HepG2 (cell line): Measurements from ENCODE around the gene SLC17A8. TPM values are rescaled to one million over a fixed set of nuclear protein-coding genes. Genes with fewer than 3 reads are reported as not detected.

Source experiments
- ATAC-seq: fragments of 200-7000 bp; cut with Tn5 transposase; 3 replicates; pipeline ENCODE4 v1.9.1; 2020; ENCODE audit warnings: mild to moderate bottlenecking, moderate library complexity
- BruUV-seq: library from RNA; stranded (reverse); fragments of 400-500 nt; replicated peaks from 2 replicates; lab custom pipeline; 2021; lab: Mats Ljungman, UMichigan
- CTCF ChIA-PET: fragments of 300-600 bp; formaldehyde crosslinking; extraction: SDS; loops from one replicate; lab custom pipeline; 2021; ENCODE audit warnings: low total read pairs, inconsistent platforms, low intra/inter-chr PET ratio; lab: Yijun Ruan, JAX
- POLR2A ChIA-PET: fragments of 350-600 bp; sonication (Branson Sonifier 250); formaldehyde crosslinking; loops from one replicate; lab custom pipeline; 2020; ENCODE audit warnings: antibody characterized with exemption, inconsistent platforms; lab: Yijun Ruan, JAX
- DNase-seq: peaks from one replicate; pipeline ENCODE4 v3.0.0-alpha.2; 2015; ENCODE audit warnings: low spot score
- FAIRE-seq: peaks from 3 replicates; lab custom pipeline; 2011; peaks lifted over from hg19 to GRCh38; lab: Jason Lieb, UNC
- H2AFZ ChIP-seq: one replicate; pipeline ENCODE4 v1.6.1; 2011; ENCODE audit warnings: low read length, inconsistent platforms
- H3K27ac ChIP-seq: fragments of 300-600 bp; 3 replicates; pipeline ENCODE4 v1.8.0; 2011; ENCODE audit warnings: mixed run types, mild to moderate bottlenecking, mixed read lengths, low read length, inconsistent platforms; ENCODE audit not compliant: insufficient read depth; ENCODE audit errors: extremely low read length
- H3K27me3 ChIP-seq, 2 experiments: fragments of 200-600 bp in 1 of 2; 2 replicates in 1 of 2; 3 replicates in 1 of 2; pipeline versions ENCODE4 v1.6.0 to v1.8.0; 2011; ENCODE audit warnings: low read length in 2 of 2, mild to moderate bottlenecking in 2 of 2, moderate library complexity in 2 of 2, inconsistent platforms in 1 of 2; ENCODE audit not compliant: insufficient read depth in 2 of 2, control insufficient read depth in 1 of 2
- H3K36me3 ChIP-seq, 2 experiments: fragments of 200-600 bp in 1 of 2; replicated peaks in 1 of 2; 2 replicates in 1 of 2; 3 replicates in 1 of 2; pipeline versions ENCODE4 v1.5.1 to v1.8.0; 2011; ENCODE audit warnings: low read length in 2 of 2, inconsistent platforms in 1 of 2; ENCODE audit not compliant: insufficient read depth in 2 of 2, control insufficient read depth in 1 of 2
- H3K4me1 ChIP-seq: 2 replicates; pipeline ENCODE4 v1.5.1; 2012; ENCODE audit warnings: low read length, inconsistent platforms; ENCODE audit not compliant: insufficient read depth
- H3K4me2 ChIP-seq: 2 replicates; pipeline ENCODE4 v1.6.0; 2011; ENCODE audit warnings: low read depth, low read length, inconsistent platforms
- H3K4me3 ChIP-seq, 3 experiments: fragments of 200-600 bp in 1 of 3; sonication (generic), shearing (Covaris generic) in 1 of 3; replicated peaks in 1 of 3; 2 replicates each; pipeline ENCODE4 v1.5.1; 2011 to 2016; ENCODE audit warnings: low read length in 3 of 3, inconsistent platforms in 2 of 3, low read depth in 2 of 3, mild to moderate bottlenecking in 2 of 3, control low read depth in 1 of 3, mixed read lengths in 1 of 3; ENCODE audit not compliant: insufficient read depth in 1 of 3
- H3K79me2 ChIP-seq: one replicate; pipeline ENCODE4 v1.6.1; 2011; ENCODE audit warnings: low read length, inconsistent platforms; ENCODE audit not compliant: insufficient read depth
- H3K9ac ChIP-seq: 2 replicates; pipeline ENCODE4 v1.6.0; 2011; ENCODE audit warnings: mild to moderate bottlenecking, low read depth, low read length, inconsistent platforms; ENCODE audit not compliant: insufficient read depth
- H3K9me3 ChIP-seq: 2 replicates; pipeline ENCODE4 v1.5.1; 2012; ENCODE audit warnings: mild to moderate bottlenecking, low read length
- H4K20me1 ChIP-seq: 2 replicates; pipeline ENCODE4 v1.6.0; 2011; ENCODE audit warnings: inconsistent platforms, mild to moderate bottlenecking, low read length, moderate library complexity; ENCODE audit not compliant: insufficient read depth
- CBX5 ChIP-seq: sonication (generic); formaldehyde crosslinking; IDR thresholded peaks from 2 replicates; pipeline ENCODE4 v1.4.0; 2020; ENCODE audit warnings: missing genetic modification reagents, borderline replicate concordance
- MTF2 ChIP-seq: sonication (generic); formaldehyde crosslinking; IDR thresholded peaks from 2 replicates; pipeline ENCODE4 v1.5.0; 2020; ENCODE audit warnings: missing genetic modification reagents, borderline replicate concordance
- SKI ChIP-seq: fragments of 450-650 bp; IDR thresholded peaks from one replicate; pipeline ENCODE4 v1.6.1; 2018; ENCODE audit warnings: mild to moderate bottlenecking; ENCODE audit not compliant: partially characterized antibody
- SMYD3 ChIP-seq: sonication (generic); formaldehyde crosslinking; IDR thresholded peaks from 2 replicates; pipeline ENCODE4 v1.8.1; 2023; ENCODE audit warnings: mild to moderate bottlenecking, missing genetic modification reagents
- ZBTB14 ChIP-seq: sonication (generic); formaldehyde crosslinking; IDR thresholded peaks from 2 replicates; pipeline ENCODE4 v1.4.0; 2020; ENCODE audit warnings: missing genetic modification reagents
- ZNF121 ChIP-seq: sonication (generic); formaldehyde crosslinking; IDR thresholded peaks from 2 replicates; pipeline ENCODE4 v1.5.0; 2020; ENCODE audit warnings: mild to moderate bottlenecking, missing genetic modification reagents
- ZNF790 ChIP-seq: sonication (generic); formaldehyde crosslinking; IDR thresholded peaks from 2 replicates; pipeline ENCODE4 v1.8.0; 2022; ENCODE audit warnings: missing genetic modification reagents, mild to moderate bottlenecking, borderline replicate concordance
- ZUFSP ChIP-seq: sonication (generic); formaldehyde crosslinking; IDR thresholded peaks from 2 replicates; pipeline ENCODE4 v1.9.0; 2021; ENCODE audit warnings: missing genetic modification reagents, mild to moderate bottlenecking, borderline replicate concordance
- whole genome bisulfite sequencing: methylation state at CpG from one replicate; pipeline ENCODE4 v1.1.6; 2017; ENCODE audit warnings: low lambda C conversion rate; 5-methylcytosine and 5-hydroxymethylcytosine counted together
- in situ Hi-C: cut with HindIII; loops from 2 replicates; pipeline ENCODE4 v1.10.0; 2017; ENCODE audit warnings: low pct_unique_long_range_greater_than_20kb; ENCODE audit not compliant: extremely low pct_ligation_motif_present
- intact Hi-C: fragments of 100-400 bp; cut with micrococcal nuclease; formaldehyde crosslinking; loops from one replicate; pipeline ENCODE4 v1.10.0; 2022; ENCODE audit not compliant: unreplicated experiment
- polyA plus RNA-seq, 8 experiments: library from polyadenylated mRNA; depleted of rRNA in 3 of 8; stranded (reverse) in 7 of 8; unstranded in 1 of 8; fragments of >200 nt; fragmentation: Illumina TruSeq in 4 of 8; extraction: Trizol in 4 of 8; gene quantifications; 2 replicates each; pipeline versions ENCODE4 v1.2.1 to v1.2.3, GENCODE V29; 2011 to 2016; ENCODE audit warnings: low read depth in 4 of 8, missing spikeins in 1 of 8, mixed read lengths in 1 of 8; ENCODE audit not compliant: insufficient read depth in 1 of 8
- total RNA-seq, 5 experiments: library from RNA; depleted of rRNA; stranded (reverse); fragments of >200 nt; fragmentation: Illumina TruSeq; extraction: Trizol; gene quantifications; 2 replicates each; pipeline ENCODE4 v1.2.3, GENCODE V29; 2016; ENCODE audit warnings: low read depth in 1 of 5

The SLC17A8 gene
- total and polyA plus RNA-seq, 2 of the 13 experiments (the other 11 are each of a cell fraction or from before 2014, with no cell fraction given), result 0.07 to 0.15 TPM

- TF ChIP-seq ZNF790 (CRISPR knock-in tag), result no peak
- TF ChIP-seq SKI, result no peak
Measured at GRCh38 chr12:100345020-100345767, 11.7 kb upstream of the SLC17A8 start (continued).

GRCh38 chr12:100346660-100347059 is 10.2 kb upstream of the SLC17A8 start:
- TF ChIP-seq ZNF121 (CRISPR knock-in tag) (peak; percentile 52; the same call in 1 of the 2 replicates), CBX5 (CRISPR knock-in tag) (no peak), SMYD3 (CRISPR knock-in tag) (no peak), ZBTB14 (CRISPR knock-in tag) (no peak), MTF2 (CRISPR knock-in tag) (no peak), ZUFSP (CRISPR knock-in tag) (no peak)
- Histone ChIP-seq H3K27me3 (no peaks in the 10 kb centered on the region), H3K9ac (no peak overlapping the region), H3K27ac (no peak overlapping the region), H3K36me3 (no peaks in the 10 kb centered on the region), H2AFZ (no peak overlapping the region), H4K20me1 (no peaks in the 10 kb centered on the region), H3K4me1 (peaks cover 12% of the 10 kb centered on the region), H3K4me2 (no peak overlapping the region), H3K4me3 (no peak overlapping the region), H3K9me3 (no peaks in the 10 kb centered on the region), H3K79me2 (no peaks in the 10 kb centered on the region)
- in situ Hi-C loops (no loop called here), intact Hi-C loops (no loop called here)
- peak; percentile 4 for DNase-seq
- ChIA-PET POLR2A (no interaction called here), CTCF (no interaction called here)
- WGBS, result 64% methylated on average over 3 of the region's 3 CpGs
- ATAC-seq, result no peak
- BruUV-seq, result no TSS peak
- FAIRE-seq, result no peak
